ENCODE measurements around the gene SSBP3.
"Not testable (repeated sequence)": the region's sequence is repeated elsewhere in the genome, so short reads cannot be mapped to it uniquely, and the experiment has no call there.

Gene SSBP3

DNA sequence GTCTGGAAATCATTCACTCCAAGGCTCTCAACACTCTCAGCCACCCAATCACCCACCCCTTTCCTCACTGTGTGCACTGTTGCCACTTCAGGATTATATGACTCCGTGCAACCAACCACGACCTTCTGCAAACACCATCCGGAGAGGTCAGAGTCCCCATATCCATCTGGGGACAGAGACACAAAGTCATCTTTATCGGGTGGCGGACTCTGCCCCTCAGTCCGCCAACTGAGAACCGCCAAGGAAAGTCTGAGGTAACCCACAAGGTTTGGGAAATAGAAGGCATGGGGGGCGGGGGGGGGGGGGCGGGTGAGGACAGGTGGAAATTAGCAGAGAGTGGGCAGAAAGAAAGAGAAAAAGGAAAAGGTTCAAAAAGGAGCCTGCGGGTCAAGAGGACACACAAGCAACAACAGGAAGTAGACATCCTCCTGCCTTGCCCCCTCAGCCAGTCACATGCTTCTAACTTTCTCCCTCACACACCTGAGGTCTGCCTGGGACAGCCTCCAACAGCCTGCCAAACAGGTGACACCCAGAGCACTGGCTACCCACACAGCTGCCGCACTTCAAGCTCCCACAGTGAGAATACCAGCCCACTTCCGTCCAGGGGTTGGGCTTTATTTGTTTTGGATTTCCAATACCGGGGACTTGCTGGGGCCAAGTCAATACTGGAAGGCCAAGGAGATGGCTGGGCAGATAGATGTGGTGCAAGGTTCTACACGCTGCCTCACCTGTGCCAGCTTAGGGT is 58.1 kb downstream of the SSBP3 start:
- no peak for DNase-seq

DNA sequence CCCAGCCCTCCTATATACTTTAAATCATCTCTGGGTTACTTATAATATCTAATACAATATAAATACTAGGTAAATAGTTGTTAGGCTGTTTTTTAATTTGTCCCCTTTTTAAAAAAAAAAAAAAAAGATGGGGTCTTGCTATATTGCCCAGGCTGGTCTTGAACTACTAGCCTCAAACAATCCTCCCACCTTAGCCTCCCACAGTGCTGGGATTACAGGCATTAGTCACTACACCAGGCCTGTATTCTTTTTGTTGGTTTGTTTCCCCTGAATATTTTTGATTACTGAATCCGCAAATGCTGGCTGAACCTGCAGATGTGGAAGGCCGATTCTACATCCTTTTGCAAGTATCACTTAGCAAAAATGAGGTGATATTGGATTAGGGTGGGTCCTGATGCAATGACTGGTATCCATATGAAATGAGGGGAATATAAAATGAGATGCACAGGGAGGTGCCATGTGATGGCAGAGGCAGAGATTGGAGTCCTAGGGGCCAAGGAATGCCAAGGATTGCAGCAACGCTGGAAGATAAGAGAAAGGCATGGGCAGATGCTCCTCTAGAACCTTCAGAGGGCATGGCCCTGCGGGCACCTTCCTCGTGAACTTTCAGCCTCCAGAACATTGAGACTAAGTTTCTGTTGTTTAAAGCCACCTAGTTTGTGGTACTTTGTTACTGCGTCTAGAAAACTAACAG is 58.8 kb downstream of the SSBP3 start:
- DNase-seq = no peak

DNA sequence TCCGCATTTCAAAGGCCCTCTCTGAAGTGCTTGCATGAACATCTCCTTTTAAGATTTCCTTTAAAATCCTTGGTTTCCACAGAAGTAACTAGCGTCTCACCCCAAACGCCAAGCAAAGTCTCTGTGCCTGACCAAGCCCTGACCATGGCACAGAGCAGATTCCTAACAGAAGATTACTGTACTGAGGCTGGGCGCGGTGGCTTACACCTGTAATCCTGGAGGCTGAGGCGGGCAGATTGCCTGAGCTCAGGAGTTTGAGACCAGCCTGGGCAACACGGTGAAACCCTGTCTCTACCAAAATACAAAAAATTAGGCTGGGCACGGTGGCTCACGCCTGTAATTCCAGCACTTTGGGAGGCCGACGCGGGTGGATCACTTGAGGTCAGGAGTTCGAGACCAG is 60.6 kb downstream of the SSBP3 start:
- DNase-seq = not testable (repeated sequence)

DNA sequence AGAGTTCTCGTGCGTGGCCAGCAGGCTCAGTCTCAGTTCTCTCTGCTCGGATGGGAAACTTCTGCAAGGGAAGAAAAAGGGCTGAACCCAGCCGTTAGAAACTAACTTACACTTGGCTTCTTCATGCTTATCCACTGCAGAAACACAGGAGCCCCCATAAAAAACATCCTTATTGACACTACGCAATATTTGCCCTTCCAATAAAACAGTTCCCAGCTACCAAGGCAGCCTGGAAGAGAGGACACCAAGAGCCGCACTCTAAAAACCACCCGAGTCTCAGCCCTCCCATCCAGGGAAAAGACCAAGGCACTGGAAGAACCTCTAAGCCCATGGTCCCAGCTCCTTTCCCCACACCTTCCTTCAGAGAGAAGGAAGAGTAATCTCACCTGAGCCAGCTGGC is 61.1 kb downstream of the SSBP3 start:
- no peak for DNase-seq

DNA sequence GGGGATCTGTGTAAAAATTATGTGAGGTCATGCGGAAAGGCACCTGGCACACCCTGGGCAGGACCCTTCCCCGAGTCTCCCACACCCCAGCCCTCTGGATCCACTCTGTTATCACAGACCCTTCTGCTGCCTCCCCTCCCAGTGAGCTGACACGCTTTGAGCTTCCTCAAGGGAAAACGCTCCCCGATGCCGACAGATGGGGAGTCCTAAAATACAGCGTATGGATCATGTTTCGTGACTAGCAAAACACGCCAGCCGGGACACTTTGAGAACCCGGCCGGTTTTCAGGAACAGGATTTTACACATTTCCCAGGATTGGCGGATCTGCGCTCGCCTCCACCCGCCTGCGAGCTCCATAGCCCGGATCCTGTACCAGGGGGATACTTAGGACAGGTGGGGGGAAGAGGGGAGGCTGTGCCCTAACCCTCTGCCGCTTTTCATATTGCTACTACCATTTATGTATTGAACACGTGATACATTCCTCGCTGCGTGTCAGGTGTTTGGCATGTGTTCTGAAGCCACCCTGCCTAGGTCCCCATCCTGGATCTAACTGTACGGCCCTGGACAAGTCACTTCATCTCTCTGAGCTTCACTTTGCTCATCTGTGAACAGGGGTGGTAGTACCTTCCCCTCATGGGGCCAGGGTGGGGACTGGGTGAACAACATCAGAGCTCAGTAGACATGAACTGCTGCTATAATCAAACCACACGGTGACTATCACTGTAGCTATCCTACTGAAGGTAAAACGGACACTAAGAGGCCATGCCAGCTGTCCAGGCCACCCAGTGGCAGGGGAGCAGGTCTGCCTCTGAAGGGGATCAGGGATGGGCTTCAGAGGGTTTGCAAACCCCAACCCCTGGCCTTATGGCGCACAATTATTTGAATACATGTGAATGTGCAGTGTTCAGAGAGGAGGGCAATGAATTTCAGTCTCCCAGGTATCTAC is 63.2 kb downstream of the SSBP3 start:
- no peak for DNase-seq

DNA sequence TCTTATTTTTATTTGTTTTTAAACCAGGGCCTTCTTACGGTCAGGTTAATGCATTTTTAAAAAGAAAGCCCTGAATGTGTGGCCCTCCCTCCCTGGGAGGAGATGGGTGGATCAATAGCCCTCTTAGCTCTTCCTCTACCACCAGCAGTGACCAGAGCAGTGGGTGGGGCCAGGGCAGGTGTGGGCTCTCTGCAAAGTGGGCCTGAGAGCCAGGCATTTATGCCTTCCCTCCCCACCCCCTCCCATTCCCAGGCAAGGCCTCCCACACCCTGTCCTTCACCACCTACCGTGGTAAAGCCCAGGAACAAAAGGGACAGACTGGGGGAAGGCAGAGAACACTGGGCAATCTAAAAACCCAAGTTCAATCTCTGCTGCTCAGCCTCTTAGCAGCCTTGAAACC is 63.9 kb downstream of the SSBP3 start:
- no peak for DNase-seq

DNA sequence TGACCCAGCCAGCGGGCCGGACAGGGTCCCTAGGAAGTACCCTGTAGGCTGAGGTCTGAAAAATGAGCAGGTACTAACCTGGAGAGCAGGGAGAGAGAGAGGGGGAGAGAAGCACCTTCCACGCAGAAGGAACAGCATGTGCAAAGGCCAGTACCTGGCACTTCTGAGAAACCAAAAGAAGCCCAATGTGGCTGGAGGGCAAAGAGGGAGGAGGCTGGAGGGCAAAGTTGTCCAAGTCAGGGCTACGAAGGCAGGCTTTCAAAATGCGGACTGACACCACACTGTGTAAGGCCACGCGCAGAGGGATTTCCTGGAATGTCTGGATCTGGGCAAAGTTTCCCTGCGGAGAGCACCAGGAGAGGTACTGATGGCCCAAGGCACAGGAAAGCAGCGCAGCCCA is 64.4 kb downstream of the SSBP3 start:
- DNase-seq = no peak

DNA sequence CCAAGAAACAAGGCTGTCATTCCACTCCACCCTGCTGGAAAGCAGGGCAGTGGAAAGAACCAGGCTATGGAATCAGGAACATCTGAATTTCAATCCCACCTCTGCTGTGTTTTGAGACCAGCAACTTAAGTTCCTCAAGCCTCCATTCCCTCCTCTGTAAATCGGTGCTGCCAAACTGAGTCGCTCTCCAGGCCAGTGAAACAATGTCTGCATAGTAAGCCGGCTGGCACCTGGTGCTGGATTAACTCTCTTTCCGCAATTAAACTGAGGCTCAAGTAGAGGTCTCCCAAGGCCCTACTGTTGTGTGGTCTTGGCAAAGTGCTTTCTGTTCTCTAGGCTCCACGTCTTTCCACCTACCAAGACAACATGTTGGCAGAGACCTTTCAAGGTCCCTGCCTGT is 65.3 kb downstream of the SSBP3 start:
- DNase-seq = peak; percentile 53

DNA sequence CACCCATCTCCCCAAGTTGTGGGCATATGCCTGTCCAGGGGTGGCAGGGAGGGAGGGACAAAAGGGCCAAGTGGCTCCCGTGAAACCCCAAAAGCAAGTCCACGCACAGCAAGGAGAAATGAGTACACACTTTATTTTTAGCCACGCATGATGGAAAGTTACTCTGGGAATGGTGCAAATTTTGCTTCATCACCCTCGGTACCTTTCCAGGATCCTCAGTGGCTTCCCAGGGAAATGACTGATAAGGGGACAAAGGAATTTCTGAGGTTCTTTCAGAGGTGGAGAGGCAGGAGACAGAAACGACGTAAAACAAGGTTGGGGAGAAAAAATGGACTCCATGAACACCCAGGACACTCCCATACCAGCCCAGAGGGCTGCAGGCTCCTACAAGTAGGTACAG is 65.8 kb downstream of the SSBP3 start:
- no peak for DNase-seq

DNA sequence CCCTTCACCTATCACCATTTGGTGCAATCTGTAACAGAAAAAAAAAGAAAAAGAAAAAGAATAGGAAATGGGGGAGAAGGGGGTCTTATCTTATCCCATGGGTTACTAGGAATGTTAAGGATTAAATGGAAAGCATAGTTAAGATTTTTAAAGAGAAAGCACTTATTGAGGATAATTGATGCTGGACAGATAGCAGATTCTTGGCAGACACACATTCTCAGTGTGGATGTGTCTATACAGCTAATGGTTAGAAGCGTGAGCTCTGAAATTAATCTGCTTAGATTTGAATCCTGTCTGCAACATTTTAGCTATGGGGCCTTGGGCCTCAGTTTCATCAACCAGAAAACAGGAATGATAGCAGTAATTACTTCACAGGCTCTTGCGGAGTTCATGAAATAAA is 67.1 kb downstream of the SSBP3 start:
- no peak for DNase-seq

DNA sequence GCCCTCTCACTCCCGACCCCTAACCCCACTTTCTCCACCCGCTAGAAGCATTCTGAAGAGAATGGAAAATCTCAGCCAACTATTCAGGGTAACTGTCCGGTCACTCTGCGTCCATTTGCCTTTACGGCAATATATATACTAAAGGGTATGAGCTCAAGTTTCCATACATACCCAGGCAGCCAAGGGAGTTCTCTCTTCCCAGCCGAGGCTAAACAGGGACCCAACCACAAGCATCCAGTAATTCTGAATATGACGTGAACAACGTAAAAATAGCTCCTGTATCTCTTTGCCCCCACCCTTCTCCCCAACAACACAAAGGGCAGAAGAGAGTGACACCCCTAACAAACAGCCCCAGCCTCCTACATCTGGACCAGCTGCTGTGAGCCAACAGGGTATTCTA is 67.7 kb downstream of the SSBP3 start:
- peak; percentile 68 for DNase-seq

DNA sequence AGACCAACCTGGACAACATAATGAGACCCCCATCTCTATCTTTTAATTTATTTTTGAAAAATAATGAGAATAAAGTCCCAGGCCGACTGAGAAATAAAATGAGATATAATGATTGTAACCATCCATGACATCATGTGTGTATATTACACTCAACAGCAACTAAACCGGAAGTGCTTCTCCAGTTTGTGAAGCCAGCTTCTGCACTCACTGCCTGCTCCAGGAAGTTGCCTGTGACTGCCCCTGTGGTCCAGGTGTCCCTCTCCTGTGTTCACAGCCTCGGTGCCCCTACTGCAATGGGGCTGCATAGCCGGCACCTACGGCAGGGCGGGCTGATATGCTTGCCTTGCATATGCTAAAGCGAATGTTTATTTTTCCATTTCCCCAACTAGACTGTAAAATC is 68.3 kb downstream of the SSBP3 start:
- DNase-seq = no peak

DNA sequence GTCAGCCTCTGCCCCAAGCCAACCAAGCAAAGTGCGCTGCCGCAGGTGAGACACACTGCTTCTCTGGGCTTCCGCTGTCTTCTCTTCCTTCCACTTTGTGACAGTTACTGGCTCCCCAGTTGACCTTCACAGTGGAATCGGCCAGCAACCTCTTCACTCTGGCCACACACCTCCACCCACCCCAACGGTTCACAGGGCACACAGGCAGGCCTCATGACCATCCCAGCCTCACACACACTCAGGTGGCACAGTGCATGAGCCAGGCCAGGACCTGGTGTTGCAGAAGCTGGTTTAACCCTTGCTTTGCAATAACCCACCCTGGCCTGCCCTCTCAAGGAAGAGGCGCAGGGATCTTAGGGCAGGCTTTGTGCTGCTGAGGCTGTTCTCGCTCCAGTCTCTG is 69.2 kb downstream of the SSBP3 start:
- no peak for DNase-seq

DNA sequence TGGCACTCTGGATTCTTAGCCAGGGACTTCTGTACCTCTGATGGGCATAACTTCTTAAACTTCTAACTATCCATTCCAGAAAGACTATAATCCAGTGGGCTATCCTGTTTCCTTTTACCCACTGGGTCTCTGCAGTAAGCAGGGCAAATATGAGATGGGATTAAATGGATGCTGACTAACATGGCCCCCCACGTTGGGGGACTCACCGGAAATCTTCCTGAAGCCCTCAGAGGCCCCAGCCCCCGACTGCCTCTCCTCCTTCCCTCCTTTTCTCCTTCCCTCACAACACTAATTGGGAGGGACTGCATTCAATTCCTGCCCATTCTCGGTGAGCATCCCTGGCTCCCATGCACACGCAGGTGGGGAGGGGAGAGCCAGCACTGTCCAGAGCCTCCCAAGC is 70.1 kb downstream of the SSBP3 start:
- no peak for DNase-seq

DNA sequence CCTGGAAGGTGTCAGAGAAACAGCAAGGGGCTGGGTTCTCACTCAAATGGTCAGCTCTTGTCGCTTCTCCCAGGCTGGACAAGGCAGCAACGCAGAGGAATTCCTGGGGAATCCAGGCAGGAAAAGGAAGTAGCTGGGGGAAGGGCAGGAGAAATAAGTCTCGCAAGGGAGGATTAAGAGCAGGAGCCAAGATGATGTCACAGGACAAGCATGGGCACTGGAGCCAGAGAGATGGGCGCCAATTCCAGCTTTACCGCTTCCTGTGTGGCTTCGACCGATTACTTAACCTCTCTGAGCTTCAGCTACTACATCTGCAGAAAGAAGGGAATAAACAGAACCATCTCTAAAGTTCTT is 70.5 kb downstream of the SSBP3 start:
- DNase-seq = peak; percentile 84

DNA sequence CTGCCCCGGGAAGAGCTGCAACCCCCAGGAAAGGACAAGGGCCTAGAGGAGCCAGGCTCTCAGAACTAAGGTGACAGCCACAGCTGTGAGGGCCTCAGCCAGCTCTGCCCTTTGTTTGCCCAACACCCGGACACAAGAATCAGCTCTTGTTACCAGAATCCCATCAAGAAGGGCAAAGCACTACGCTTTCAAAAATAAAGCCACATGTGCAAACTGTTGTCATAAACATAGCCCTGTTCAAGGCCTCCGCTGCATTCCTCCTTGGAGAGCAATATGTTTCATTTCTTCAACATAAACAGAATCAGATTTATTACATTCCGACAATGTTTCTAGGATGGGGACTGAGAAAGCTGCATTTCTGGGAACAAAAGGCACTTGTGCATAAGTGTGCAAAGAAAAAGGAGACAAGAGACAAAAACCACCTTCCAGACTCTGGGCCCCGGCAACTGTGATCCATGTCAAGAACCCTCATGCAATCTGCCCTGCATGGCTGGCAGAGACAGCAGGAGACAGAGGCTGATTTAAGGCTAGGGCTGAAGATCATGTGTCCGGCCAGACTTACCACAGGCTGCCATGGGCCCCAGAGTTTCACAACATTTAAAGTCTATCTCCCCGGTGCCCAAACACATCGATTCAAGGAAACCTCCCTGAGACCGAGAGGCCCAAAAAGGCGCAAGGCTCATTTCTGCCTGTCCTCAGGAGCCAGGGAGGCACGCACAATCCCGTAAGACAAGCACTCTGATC is 71.0 kb downstream of the SSBP3 start:
- peak; percentile 56 for DNase-seq

DNA sequence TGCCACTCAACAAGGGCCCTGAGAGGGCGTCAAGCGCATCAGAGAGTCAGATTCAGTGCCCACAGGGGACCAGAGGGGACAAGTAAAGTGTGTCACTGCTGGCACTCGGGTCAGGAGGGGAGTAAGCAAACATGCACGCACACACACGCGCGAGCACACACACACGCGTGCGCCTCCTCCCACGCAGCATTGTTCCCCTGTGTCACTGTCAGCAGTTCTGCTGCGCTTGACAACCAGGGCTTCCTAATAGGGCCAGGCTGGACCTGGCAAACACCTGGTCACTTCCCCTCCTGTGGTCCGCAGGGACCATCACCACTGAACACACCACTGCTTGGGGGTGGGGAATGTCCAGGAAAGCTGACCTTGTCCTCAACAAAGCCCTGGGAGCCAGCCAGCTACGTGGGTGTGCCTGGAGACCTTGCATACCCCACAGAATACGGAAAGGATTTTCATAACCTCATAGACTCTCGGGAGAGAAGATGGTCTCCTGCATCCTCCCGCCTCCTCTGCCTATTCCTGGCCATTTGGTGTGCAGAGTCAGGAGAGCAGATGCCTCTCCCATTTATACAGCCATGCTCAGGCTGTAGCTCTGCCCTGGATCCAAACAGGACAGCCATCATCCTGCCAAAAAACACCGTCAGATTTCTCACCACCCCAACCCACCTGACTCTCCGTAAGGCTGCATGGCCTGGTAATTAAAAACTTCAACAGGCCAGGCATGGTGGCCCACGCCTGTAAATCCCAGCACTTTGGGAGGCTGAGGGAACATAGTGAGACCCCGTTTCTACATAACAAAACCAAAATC is 73.2 kb downstream of the SSBP3 start:
- DNase-seq = no peak

DNA sequence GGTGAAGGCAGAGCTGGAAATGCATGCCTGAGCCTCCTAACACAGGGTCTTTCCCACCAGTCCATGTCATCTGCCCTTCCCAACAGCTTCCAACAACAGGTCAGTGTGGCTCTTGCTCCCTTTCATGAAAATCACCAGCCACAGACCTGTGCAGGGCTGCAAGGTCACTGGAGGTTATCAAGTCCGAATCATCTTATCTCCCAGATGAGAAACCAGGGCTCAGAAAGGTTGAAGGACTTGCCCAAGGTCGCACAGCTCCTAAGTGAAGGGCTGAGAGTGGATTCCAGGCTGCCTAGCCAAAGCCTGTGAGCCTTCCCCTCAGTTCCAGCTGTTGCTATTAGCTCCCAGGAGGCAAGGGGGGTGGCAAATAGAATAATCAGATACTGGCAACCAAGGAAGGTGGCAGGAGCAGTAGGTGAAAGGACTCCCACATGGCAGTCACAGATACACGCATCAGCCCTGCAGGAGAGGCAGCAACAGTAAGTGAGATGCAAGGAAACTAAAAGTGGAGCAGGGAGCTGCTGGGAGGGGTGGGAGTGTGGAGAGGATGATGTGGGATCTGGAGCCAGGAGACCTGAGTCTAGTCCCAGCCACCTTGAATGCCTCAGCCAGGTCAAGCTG is 74.2 kb downstream of the SSBP3 start:
- no peak for DNase-seq

DNA sequence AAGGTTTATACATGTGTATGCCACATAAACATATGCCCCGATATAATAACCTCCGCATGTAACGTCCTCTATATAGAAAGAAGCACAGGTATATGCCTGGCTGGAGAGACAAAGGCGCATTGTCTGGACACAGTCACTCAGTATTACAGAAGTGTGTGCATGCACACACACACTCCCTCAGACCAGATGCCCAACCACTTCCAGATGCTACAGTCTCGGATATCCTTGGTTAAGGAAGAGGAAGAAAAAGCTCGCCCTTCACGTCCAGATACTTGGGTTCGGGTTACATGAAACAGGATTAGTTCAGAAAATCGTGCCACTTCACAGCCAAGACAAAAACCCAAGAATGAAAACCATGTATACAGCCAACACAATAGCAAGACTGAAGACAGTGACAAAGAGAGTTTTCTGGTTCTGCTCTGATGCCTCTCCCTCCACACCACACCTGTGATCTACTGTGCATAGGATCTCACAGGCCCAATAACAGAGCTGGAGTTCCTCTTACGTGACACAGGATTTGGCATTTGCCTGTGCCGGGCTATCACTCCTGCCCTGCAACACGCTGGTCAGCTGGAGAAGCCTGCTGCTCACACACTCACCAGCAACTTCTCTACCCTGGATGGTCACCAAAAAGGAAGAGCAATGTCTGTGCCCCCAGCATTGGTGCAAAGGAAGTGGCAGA is 75.0 kb downstream of the SSBP3 start:
- DNase-seq = no peak

DNA sequence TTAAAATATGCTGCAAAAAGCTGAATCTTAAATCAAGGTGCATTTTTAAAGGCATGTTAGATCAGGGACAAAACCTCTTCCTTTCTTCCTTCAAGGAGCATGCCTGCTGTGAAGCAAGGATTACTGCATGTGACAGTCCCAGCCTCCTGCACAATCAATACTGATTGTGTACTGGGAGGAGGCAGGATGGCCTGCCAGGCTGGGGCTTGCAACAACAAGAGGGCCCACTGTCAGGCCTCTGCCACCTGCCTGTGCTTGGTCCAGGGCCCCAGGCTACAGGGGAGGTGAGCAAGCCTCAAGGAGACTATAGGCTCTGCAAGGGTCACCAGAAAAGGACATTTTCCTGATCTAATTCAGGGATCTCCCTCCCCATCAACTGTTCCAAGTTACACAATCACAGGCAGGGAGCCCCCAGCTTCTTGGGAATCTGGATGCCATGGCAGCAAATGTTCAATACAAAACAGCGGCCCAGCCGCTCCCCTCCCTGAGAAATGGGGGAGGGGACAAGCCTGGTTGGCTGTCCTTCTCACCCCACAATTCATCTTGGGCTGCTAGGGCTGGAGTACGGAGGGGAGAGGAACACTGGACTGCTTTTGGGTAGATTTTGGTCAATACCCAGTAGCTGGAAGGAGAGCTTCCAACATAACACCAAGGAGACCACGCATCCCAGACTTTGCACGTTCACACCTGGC is 76.7 kb downstream of the SSBP3 start:
- DNase-seq = no peak

Measured in femur (tissue), 1 donor.